Osteocyte (in vitro differentiated cells): ENCODE data around the gene EFCAB6. TPM values are rescaled to one million over a fixed set of nuclear protein-coding genes. Genes with fewer than 3 reads are reported as not detected.
A peak's percentile ranks its signal among the peaks of the same experiment; 100 is the strongest.

Experiments
- DNase-seq: peaks from one replicate; pipeline ENCODE4 v3.0.0; 2021; ENCODE audit warnings: mixed read lengths; ENCODE audit not compliant: unreplicated experiment; ENCODE audit errors: extremely low spot score
- H3K27ac Mint-ChIP-seq: one replicate; pipeline ENCODE4 v1.8.0; 2021; ENCODE audit warnings: mild to moderate bottlenecking, mixed read lengths; ENCODE audit not compliant: unreplicated experiment
- H3K27me3 Mint-ChIP-seq: one replicate; pipeline ENCODE4 v1.8.0; 2021; ENCODE audit warnings: mixed read lengths; ENCODE audit not compliant: unreplicated experiment
- H3K36me3 Mint-ChIP-seq: one replicate; pipeline ENCODE4 v1.8.0; 2021; ENCODE audit warnings: mixed read lengths; ENCODE audit not compliant: unreplicated experiment
- H3K4me1 Mint-ChIP-seq: one replicate; pipeline ENCODE4 v1.8.0; 2021; ENCODE audit warnings: mixed read lengths; ENCODE audit not compliant: unreplicated experiment
- H3K4me3 Mint-ChIP-seq: one replicate; pipeline ENCODE4 v1.8.0; 2021; ENCODE audit warnings: mild to moderate bottlenecking, moderate library complexity, mixed read lengths; ENCODE audit not compliant: unreplicated experiment
- H3K9me3 Mint-ChIP-seq: one replicate; pipeline ENCODE4 v1.8.0; 2021; ENCODE audit warnings: mixed read lengths; ENCODE audit not compliant: unreplicated experiment
- total RNA-seq: library from RNA; stranded (reverse); gene quantifications from 2 replicates; pipeline ENCODE4 v1.2.1, GENCODE V29; 2021
- TF ChIP-seq, protein P1 (sequence below): fragments of 200-600 bp; sonication (generic); IDR thresholded peaks from 2 replicates; pipeline ENCODE4 v1.5.0; 2021; ENCODE audit warnings: antibody characterized with exemption, mild to moderate bottlenecking, moderate library complexity

Gene EFCAB6
- total RNA-seq, 1 donor from 2014 or later, result 1.4 TPM

DNA sequence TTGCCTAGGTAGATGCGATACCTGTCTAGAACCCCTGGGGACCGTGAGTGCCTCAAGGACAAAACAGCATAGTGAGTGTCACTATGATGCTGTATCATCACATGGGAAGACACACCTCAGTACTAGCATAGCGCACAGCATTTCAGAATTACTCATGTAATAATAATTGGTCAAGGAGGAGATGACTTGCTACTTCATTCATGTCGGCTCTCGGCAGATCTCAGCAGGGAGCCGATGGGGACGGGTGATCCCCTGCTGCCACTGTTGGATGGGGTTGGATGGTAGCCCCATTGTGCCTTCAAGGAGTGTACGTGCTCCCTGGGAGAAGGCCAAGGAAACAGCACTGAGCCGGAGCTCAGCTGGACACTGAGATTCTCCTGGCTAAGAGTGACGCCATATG, 186.9 kb downstream of the EFCAB6 start:
- no peaks in the 10 kb centered on the region for H3K36me3 Mint-ChIP-seq
- DNase-seq, result peak; percentile 80

DNA sequence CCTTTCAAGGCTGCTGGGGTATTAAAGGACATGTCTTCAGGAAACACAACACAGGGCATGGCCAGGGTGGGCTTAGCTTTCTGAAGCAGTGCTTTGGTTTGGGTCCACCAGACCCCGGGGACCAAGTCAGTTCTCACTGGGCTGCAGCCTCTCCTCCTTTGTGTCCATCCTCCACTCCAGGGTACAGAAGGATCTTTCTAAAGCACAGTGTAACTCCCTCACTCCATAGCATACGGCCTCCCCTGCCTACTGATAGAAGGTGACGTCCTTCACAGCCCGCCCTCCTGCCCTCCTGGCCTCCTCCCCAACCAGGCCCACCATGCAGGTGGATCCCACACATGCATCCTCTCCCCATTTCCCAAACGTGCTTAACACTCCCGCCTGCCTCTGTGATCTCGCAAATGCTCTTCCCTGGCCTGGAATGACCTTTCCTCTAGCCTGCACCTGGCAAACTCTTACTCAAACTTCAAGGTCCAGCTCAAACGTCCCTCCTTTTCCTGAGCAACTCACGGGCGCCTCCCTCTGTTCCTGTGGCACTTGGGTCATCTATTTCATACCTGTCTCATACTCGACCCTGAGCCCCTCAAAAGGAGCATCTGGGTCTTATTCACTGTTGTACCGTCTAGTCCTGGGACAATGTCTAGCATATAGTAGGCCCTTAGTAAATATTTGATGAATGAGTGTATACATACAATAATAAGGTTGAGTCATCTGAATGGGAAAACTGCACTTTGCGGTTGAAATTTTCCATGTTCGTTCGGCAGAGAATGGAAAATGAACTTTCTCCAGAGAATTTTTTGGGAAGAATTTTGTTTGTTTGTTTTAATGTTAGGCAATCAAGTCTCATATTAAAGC, 187.7 kb downstream of the EFCAB6 start:
- TF ChIP-seq, protein P1, sequence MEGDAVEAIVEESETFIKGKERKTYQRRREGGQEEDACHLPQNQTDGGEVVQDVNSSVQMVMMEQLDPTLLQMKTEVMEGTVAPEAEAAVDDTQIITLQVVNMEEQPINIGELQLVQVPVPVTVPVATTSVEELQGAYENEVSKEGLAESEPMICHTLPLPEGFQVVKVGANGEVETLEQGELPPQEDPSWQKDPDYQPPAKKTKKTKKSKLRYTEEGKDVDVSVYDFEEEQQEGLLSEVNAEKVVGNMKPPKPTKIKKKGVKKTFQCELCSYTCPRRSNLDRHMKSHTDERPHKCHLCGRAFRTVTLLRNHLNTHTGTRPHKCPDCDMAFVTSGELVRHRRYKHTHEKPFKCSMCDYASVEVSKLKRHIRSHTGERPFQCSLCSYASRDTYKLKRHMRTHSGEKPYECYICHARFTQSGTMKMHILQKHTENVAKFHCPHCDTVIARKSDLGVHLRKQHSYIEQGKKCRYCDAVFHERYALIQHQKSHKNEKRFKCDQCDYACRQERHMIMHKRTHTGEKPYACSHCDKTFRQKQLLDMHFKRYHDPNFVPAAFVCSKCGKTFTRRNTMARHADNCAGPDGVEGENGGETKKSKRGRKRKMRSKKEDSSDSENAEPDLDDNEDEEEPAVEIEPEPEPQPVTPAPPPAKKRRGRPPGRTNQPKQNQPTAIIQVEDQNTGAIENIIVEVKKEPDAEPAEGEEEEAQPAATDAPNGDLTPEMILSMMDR, result no peak

More for the DNA sequence above, 186.9 kb downstream of the EFCAB6 start:
- TF ChIP-seq, protein P1, result no peak
- peaks cover 5% of the 10 kb centered on the region for H3K4me1 Mint-ChIP-seq
- H3K4me3 Mint-ChIP-seq, result no peak overlapping the region
- peak overlapping the region; percentile 19 for H3K27ac Mint-ChIP-seq
- no peaks in the 10 kb centered on the region for H3K27me3 Mint-ChIP-seq
- H3K9me3 Mint-ChIP-seq, result peaks cover 5% of the 10 kb centered on the region

DNA sequence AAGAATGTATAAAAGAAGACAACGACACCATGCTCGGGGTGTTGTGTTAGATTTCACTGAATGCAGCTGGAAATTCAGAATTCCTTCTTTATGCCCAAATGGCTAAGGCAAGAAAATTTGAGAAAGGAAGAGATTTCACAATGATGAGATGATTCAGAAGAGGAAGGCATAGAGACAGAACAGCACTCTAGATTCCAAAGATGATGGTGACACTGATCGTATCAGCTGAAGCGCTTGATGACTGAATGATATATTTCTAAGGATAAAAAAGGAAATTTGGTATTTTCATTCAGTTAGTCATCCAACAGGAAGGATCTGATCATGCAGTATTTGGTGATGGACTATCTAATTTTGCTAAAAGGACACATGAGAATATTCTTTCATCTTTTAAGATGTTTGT, 189.2 kb downstream of the EFCAB6 start:
- Mint-ChIP-seq H3K4me3 (no peak overlapping the region), H3K36me3 (no peaks in the 10 kb centered on the region), H3K9me3 (peaks cover 13% of the 10 kb centered on the region), H3K27me3 (peaks cover 4% of the 10 kb centered on the region), H3K4me1 (peaks cover 5% of the 10 kb centered on the region), H3K27ac (no peak overlapping the region)
- no peak for DNase-seq
- TF ChIP-seq, protein P1, result no peak

More for the DNA sequence above, 187.7 kb downstream of the EFCAB6 start:
- Mint-ChIP-seq H3K36me3 (no peaks in the 10 kb centered on the region), H3K27ac (no peak overlapping the region), H3K9me3 (peaks cover 7% of the 10 kb centered on the region), H3K4me3 (no peak overlapping the region), H3K27me3 (peaks cover 2% of the 10 kb centered on the region), H3K4me1 (peaks cover 5% of the 10 kb centered on the region)
- peak; percentile 73 for DNase-seq

GRCh38 chr22:43620197-43620596, 191.9 kb downstream of the EFCAB6 start:
- TF ChIP-seq, protein P1, result no peak
- Mint-ChIP-seq H3K4me1 (peaks cover 5% of the 10 kb centered on the region), H3K27ac (no peak overlapping the region), H3K27me3 (peaks cover 4% of the 10 kb centered on the region), H3K36me3 (no peaks in the 10 kb centered on the region), H3K9me3 (peaks cover 13% of the 10 kb centered on the region), H3K4me3 (no peak overlapping the region)
- DNase-seq, result peak; percentile 25

GRCh38 chr22:43618517-43618916, 193.6 kb downstream of the EFCAB6 start:
- no peak overlapping the region for H3K4me3 Mint-ChIP-seq
- H3K4me1 Mint-ChIP-seq, result no peaks in the 10 kb centered on the region
- H3K27me3 Mint-ChIP-seq, result peaks cover 4% of the 10 kb centered on the region
- TF ChIP-seq, protein P1, result no peak
- DNase-seq, result no peak
- H3K27ac Mint-ChIP-seq, result no peak overlapping the region
- H3K9me3 Mint-ChIP-seq, result peaks cover 13% of the 10 kb centered on the region
- no peaks in the 10 kb centered on the region for H3K36me3 Mint-ChIP-seq
